Gastroesophageal sphincter (tissue), 4 donors: ENCODE results near the gene KCNA2. TPM values are rescaled to one million over a fixed set of nuclear protein-coding genes. Genes with fewer than 3 reads are reported as not detected.

Source experiments
- ATAC-seq: fragments of 150-250 bp; one replicate; pipeline ENCODE4 v1.9.1; 2016; ENCODE audit warnings: mild to moderate bottlenecking, moderate library complexity
- H3K27ac ChIP-seq, 4 donors: fragments of 200-600 bp; sonication (generic) in 3 of 4; 1 replicate in 3 of 4; 2 replicates in 1 of 4; pipeline ENCODE4 v1.5.1; 2016 to 2019
- H3K27me3 ChIP-seq: fragments of 200-600 bp; sonication (generic); one replicate; pipeline ENCODE4 v1.5.1; 2019
- H3K36me3 ChIP-seq, 2 donors: fragments of 200-600 bp; sonication (generic); one replicate each; pipeline ENCODE4 v1.5.1; 2019; ENCODE audit warnings: control low read depth in 1 of 2
- H3K4me1 ChIP-seq, 3 donors: fragments of 200-600 bp; sonication (generic); 1 replicate in 2 of 3; 2 replicates in 1 of 3; pipeline ENCODE4 v1.5.1; 2016 to 2019; ENCODE audit warnings: control low read depth in 2 of 3
- H3K4me3 ChIP-seq, 2 donors: fragments of 200-600 bp; sonication (generic); one replicate each; pipeline ENCODE4 v1.5.1; 2019; ENCODE audit warnings: mild to moderate bottlenecking in 1 of 2, moderate library complexity in 1 of 2
- H3K9me3 ChIP-seq, 3 donors: fragments of 200-600 bp; sonication (generic); one replicate each; pipeline ENCODE4 v1.5.1; 2017 to 2019; ENCODE audit warnings: control low read depth in 2 of 3
- CTCF ChIP-seq, 4 experiments: fragments of 200-600 bp in 2 of 4; fragments of 450-650 bp in 2 of 4; sonication (generic) in 1 of 4; IDR thresholded peaks; one replicate each; pipeline ENCODE4 v1.5.1; 2017 to 2019; ENCODE audit warnings: antibody characterized with exemption in 4 of 4, mild to moderate bottlenecking in 2 of 4, moderate library complexity in 2 of 4
- EP300 ChIP-seq: sonication (generic); formaldehyde crosslinking; IDR thresholded peaks from one replicate; pipeline ENCODE4 v1.6.1; 2017; ENCODE audit warnings: antibody characterized with exemption, mild to moderate bottlenecking
- POLR2A ChIP-seq, 2 donors: fragments of 450-650 bp; IDR thresholded peaks; one replicate each; pipeline ENCODE4 v1.6.1; 2017; ENCODE audit warnings: antibody characterized with exemption in 2 of 2, mild to moderate bottlenecking in 2 of 2, moderate library complexity in 1 of 2
- POLR2AphosphoS5 ChIP-seq: sonication (generic); formaldehyde crosslinking; IDR thresholded peaks from one replicate; pipeline ENCODE4 v1.6.1; 2017; ENCODE audit warnings: antibody characterized with exemption
- WGBS, 2 donors: methylation state at CpG; one replicate each; pipeline ENCODE4 v1.1.5; 2018; ENCODE audit warnings: low coverage in 1 of 2; 5-methylcytosine and 5-hydroxymethylcytosine counted together
- total RNA-seq, 4 donors: library from RNA; depleted of rRNA; stranded (reverse); fragments of >200 nt; gene quantifications; one replicate each; pipeline ENCODE4 v1.1.0, GENCODE V29; 2016

The KCNA2 gene
- total RNA-seq, 4 donors from 2014 or later = 2.8 to 16.8 (median 4.6) TPM

- Histone ChIP-seq H3K9me3 (no peaks in the 10 kb centered on the region), H3K4me1 (peaks cover 0 to 19% (median 10%) of the 10 kb centered on the region in 3 donors), H3K36me3 (no peaks in the 10 kb centered on the region), H3K27ac (no peak overlapping the region), H3K4me3 (no peak overlapping the region), H3K27me3 (peaks cover 13% of the 10 kb centered on the region)
- TF ChIP-seq EP300 (no peak), POLR2A (IDR thresholded peaks at IDR 0.05) (no peak), CTCF (IDR thresholded peaks at IDR 0.05) (peak; percentile 74 to 90 (median 76))
- whole genome bisulfite sequencing, 2 donors = 41 to 49% methylated on average over 9 to 10 of the region's 13 CpGs
- peak; percentile 60 for ATAC-seq
These were observed 24.9 kb upstream of the KCNA2 start for GRCh38 chr1:110630839-110631663.

GRCh38 chr1:110628323-110629105 is 22.4 kb upstream of the KCNA2 start:
- no peak for ATAC-seq
- WGBS, 2 donors = 61 to 75% methylated on average over 1 to 2 of the region's 6 CpGs
- no peak overlapping the region for H3K27ac ChIP-seq
- no peaks in the 10 kb centered on the region for H3K9me3 ChIP-seq
- H3K4me3 ChIP-seq = no peak overlapping the region
- no peaks in the 10 kb centered on the region for H3K36me3 ChIP-seq
- no peak for TF ChIP-seq CTCF (IDR thresholded peaks at IDR 0.05)
- TF ChIP-seq POLR2A (IDR thresholded peaks at IDR 0.05) = no peak
- no peak for TF ChIP-seq POLR2AphosphoS5
- no peak for TF ChIP-seq EP300
- no peaks in the 10 kb centered on the region for H3K4me1 ChIP-seq
- H3K27me3 ChIP-seq = peaks cover 13% of the 10 kb centered on the region

GRCh38 chr1:110627764-110628163 is 21.6 kb upstream of the KCNA2 start:
- WGBS, 2 donors = 54 to 94% methylated on average over 2 of the region's 2 CpGs
- no peaks in the 10 kb centered on the region for H3K36me3 ChIP-seq
- H3K4me1 ChIP-seq = no peaks in the 10 kb centered on the region
- no peak overlapping the region for H3K27ac ChIP-seq
- H3K27me3 ChIP-seq = peaks cover 13% of the 10 kb centered on the region
- H3K4me3 ChIP-seq = no peak overlapping the region
- no peak for ATAC-seq
- H3K9me3 ChIP-seq = no peaks in the 10 kb centered on the region
- TF ChIP-seq EP300 (no peak), POLR2A (IDR thresholded peaks at IDR 0.05) (no peak), CTCF (IDR thresholded peaks at IDR 0.05) (no peak), POLR2AphosphoS5 (no peak)

GRCh38 chr1:110626889-110627288 is 20.7 kb upstream of the KCNA2 start:
- ATAC-seq = no peak
- H3K4me1 ChIP-seq = no peaks in the 10 kb centered on the region
- 66 to 74% methylated on average over 4 to 6 of the region's 7 CpGs for WGBS, 2 donors
- no peak overlapping the region for H3K27ac ChIP-seq
- TF ChIP-seq POLR2A (IDR thresholded peaks at IDR 0.05) (no peak), CTCF (IDR thresholded peaks at IDR 0.05) (no peak), POLR2AphosphoS5 (no peak), EP300 (no peak)
- H3K9me3 ChIP-seq = no peaks in the 10 kb centered on the region
- peaks cover 13% of the 10 kb centered on the region for H3K27me3 ChIP-seq
- H3K4me3 ChIP-seq = no peak overlapping the region
- no peaks in the 10 kb centered on the region for H3K36me3 ChIP-seq
